ENCODE measurements around the gene CFAP20DC. TPM values are rescaled to one million over a fixed set of nuclear protein-coding genes. Genes with fewer than 3 reads are reported as not detected.

The CFAP20DC gene
- total and polyA plus RNA-seq, 2 donors (not counting 1 experiment from before 2014, with no cell fraction given), result 1.9 to 3.8 TPM

DNA sequence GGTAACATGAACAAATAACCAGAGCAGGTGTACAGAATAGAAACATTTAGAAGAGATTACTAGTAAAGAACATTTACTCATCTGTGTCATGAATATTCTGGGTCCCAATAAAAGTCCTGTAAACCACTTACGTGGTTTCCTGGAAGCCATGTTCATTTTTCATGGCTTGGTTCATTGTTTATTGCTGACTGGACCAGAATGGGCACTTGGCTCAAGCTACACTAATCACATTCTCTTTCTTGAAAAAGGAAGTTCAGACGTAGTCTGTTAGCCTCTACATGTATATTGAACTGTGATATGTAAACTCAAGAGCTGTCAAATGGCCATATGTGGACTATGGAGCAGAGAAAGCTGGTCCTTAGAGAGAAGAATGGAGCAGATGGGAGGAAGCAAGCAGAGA is 244.9 kb downstream of the CFAP20DC start:
- Histone ChIP-seq H3K4me1 (ENCODE audit: control insufficient read depth, extremely low read depth, insufficient read depth, low read length) (no peaks in the 10 kb centered on the region), H3K9ac (ENCODE audit: insufficient read depth, low read length) (no peak overlapping the region), H3K79me2 (ENCODE audit: control insufficient read depth, insufficient read depth, low read length) (no peaks in the 10 kb centered on the region), H3K9me3 (ENCODE audit: control insufficient read depth, insufficient read depth, low read depth, low read length) (no peaks in the 10 kb centered on the region), H2AFZ (ENCODE audit: low read length) (no peak overlapping the region), H3K27me3 (ENCODE audit: control insufficient read depth, insufficient read depth, low read length) (no peaks in the 10 kb centered on the region), H4K20me1 (ENCODE audit: control insufficient read depth, extremely low read depth, insufficient read depth, low read length) (no peaks in the 10 kb centered on the region), H3K27ac (ENCODE audit: insufficient read depth, low read length) (no peak overlapping the region), H3K36me3 (ENCODE audit: control insufficient read depth, insufficient read depth, low read length) (no peaks in the 10 kb centered on the region), H3K4me2 (ENCODE audit: extremely low read depth, insufficient read depth, low read length) (no peak overlapping the region), H3K4me3 (replicated peaks in 1 of 4; ENCODE audit: control extremely low read depth in 1 of 4, insufficient read depth in 1 of 4, low read depth in 3 of 4, low read length in 4 of 4) (no peak overlapping the region)
- no peak for TF ChIP-seq EZH2 (IDR thresholded peaks at IDR 0.05; ENCODE audit: low read length, missing control alignments)
- TF ChIP-seq, protein P1, sequence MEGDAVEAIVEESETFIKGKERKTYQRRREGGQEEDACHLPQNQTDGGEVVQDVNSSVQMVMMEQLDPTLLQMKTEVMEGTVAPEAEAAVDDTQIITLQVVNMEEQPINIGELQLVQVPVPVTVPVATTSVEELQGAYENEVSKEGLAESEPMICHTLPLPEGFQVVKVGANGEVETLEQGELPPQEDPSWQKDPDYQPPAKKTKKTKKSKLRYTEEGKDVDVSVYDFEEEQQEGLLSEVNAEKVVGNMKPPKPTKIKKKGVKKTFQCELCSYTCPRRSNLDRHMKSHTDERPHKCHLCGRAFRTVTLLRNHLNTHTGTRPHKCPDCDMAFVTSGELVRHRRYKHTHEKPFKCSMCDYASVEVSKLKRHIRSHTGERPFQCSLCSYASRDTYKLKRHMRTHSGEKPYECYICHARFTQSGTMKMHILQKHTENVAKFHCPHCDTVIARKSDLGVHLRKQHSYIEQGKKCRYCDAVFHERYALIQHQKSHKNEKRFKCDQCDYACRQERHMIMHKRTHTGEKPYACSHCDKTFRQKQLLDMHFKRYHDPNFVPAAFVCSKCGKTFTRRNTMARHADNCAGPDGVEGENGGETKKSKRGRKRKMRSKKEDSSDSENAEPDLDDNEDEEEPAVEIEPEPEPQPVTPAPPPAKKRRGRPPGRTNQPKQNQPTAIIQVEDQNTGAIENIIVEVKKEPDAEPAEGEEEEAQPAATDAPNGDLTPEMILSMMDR (conservative IDR thresholded peaks at IDR 0.05 in 1 of 2, IDR thresholded peaks at IDR 0.05 in 1 of 2; ENCODE audit: low read depth in 1 of 2, low read length in 2 of 2), result no peak
- peak in 1 of 2 donors; percentile 10 for DNase-seq (ENCODE audit: low read depth in 2 of 2)

DNA sequence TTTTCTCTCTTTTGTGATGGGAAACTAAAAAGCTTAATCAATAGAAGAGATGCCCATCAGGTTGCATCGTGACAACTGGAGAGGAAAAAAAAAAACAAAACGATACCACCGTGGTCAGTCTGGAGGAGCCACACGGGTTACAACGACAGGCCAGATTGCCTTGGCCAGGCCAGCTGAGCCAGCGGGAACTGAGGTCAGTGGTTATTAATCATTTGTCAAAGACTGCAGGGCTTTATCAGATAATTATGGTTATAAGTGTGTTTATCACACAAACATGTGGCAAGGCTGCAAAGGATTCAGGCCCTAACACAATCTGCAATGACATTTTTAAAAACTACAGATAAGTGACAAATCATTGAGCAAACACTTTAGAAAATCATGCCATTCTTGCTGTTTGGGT is 248.3 kb downstream of the CFAP20DC start:
- H3K79me2 ChIP-seq (ENCODE audit: control insufficient read depth, insufficient read depth, low read length), result no peaks in the 10 kb centered on the region
- no peak overlapping the region for H3K4me3 ChIP-seq (replicated peaks in 1 of 4; ENCODE audit: control extremely low read depth in 1 of 4, insufficient read depth in 1 of 4, low read depth in 3 of 4, low read length in 4 of 4)
- H3K9me3 ChIP-seq (ENCODE audit: control insufficient read depth, insufficient read depth, low read depth, low read length), result no peaks in the 10 kb centered on the region
- no peak overlapping the region for H3K4me2 ChIP-seq (ENCODE audit: extremely low read depth, insufficient read depth, low read length)
- no peak overlapping the region for H3K27ac ChIP-seq (ENCODE audit: insufficient read depth, low read length)
- no peak for TF ChIP-seq EZH2 (IDR thresholded peaks at IDR 0.05; ENCODE audit: low read length, missing control alignments)
- TF ChIP-seq, protein P1 (conservative IDR thresholded peaks at IDR 0.05 in 1 of 2, IDR thresholded peaks at IDR 0.05 in 1 of 2; ENCODE audit: low read depth in 1 of 2, low read length in 2 of 2), result no peak
- no peaks in the 10 kb centered on the region for H4K20me1 ChIP-seq (ENCODE audit: control insufficient read depth, extremely low read depth, insufficient read depth, low read length)
- no peak overlapping the region for H3K9ac ChIP-seq (ENCODE audit: insufficient read depth, low read length)
- H2AFZ ChIP-seq (ENCODE audit: low read length), result no peak overlapping the region
- no peaks in the 10 kb centered on the region for H3K27me3 ChIP-seq (ENCODE audit: control insufficient read depth, insufficient read depth, low read length)
- no peaks in the 10 kb centered on the region for H3K4me1 ChIP-seq (ENCODE audit: control insufficient read depth, extremely low read depth, insufficient read depth, low read length)
- no peaks in the 10 kb centered on the region for H3K36me3 ChIP-seq (ENCODE audit: control insufficient read depth, insufficient read depth, low read length)
- DNase-seq (ENCODE audit: low read depth in 2 of 2), result peak in 1 of 2 donors; percentile 47

DNA sequence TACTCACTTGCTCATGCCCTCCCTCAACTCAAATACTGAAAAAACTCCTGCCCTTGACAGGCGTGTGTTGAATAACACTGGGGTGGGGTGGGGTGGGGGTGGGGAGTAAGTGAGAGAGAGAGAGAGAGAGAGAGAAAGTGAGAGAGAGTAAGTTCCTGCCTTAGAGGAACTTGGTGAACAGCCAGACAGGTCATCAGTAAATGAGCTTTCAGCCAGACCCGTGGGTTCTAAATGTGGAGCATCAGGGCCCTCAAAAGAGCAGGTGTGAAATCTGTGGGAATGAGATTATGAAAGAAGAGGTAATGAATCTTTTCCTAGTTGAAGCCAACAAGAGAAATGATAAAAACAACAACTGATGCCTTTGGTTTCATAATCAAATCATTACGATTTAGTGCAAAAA is 248.9 kb downstream of the CFAP20DC start:
- Histone ChIP-seq H2AFZ (ENCODE audit: low read length) (no peak overlapping the region), H4K20me1 (ENCODE audit: control insufficient read depth, extremely low read depth, insufficient read depth, low read length) (no peaks in the 10 kb centered on the region), H3K79me2 (ENCODE audit: control insufficient read depth, insufficient read depth, low read length) (no peaks in the 10 kb centered on the region), H3K9ac (ENCODE audit: insufficient read depth, low read length) (no peak overlapping the region), H3K9me3 (ENCODE audit: control insufficient read depth, insufficient read depth, low read depth, low read length) (no peaks in the 10 kb centered on the region), H3K27me3 (ENCODE audit: control insufficient read depth, insufficient read depth, low read length) (no peaks in the 10 kb centered on the region), H3K36me3 (ENCODE audit: control insufficient read depth, insufficient read depth, low read length) (no peaks in the 10 kb centered on the region), H3K4me1 (ENCODE audit: control insufficient read depth, extremely low read depth, insufficient read depth, low read length) (no peaks in the 10 kb centered on the region), H3K27ac (ENCODE audit: insufficient read depth, low read length) (no peak overlapping the region), H3K4me2 (ENCODE audit: extremely low read depth, insufficient read depth, low read length) (no peak overlapping the region), H3K4me3 (replicated peaks in 1 of 4; ENCODE audit: control extremely low read depth in 1 of 4, insufficient read depth in 1 of 4, low read depth in 3 of 4, low read length in 4 of 4) (no peak overlapping the region)
- peak in 1 of 2 donors; percentile 10 for DNase-seq (ENCODE audit: low read depth in 2 of 2)
- TF ChIP-seq, protein P1 (conservative IDR thresholded peaks at IDR 0.05 in 1 of 2, IDR thresholded peaks at IDR 0.05 in 1 of 2; ENCODE audit: low read depth in 1 of 2, low read length in 2 of 2), result no peak
- no peak for TF ChIP-seq EZH2 (IDR thresholded peaks at IDR 0.05; ENCODE audit: low read length, missing control alignments)
